GM10248 (cell line): ENCODE data around the gene SELENOW.

ENCODE experiments used
- CTCF ChIA-PET: fragments of 300-600 bp; sonication (Branson Sonifier 250); formaldehyde crosslinking; extraction: SDS; loops from one replicate; lab custom pipeline; 2021; ENCODE audit warnings: antibody characterized with exemption; lab: Yijun Ruan, JAX
- POLR2A ChIA-PET: fragments of 350-650 bp; sonication (Branson Sonifier 250); formaldehyde crosslinking; extraction: SDS; loops from one replicate; lab custom pipeline; 2020; ENCODE audit warnings: antibody characterized with exemption; lab: Yijun Ruan, JAX
- DNase-seq: peaks from one replicate; pipeline ENCODE4 v3.0.0; 2012; ENCODE audit errors: extremely low spot score
- CTCF ChIP-seq: IDR thresholded peaks from 2 replicates; pipeline ENCODE4 v1.5.1; 2012; ENCODE audit warnings: mild to moderate bottlenecking, low read depth; ENCODE audit errors: extremely low read depth, missing control alignments, control extremely low read depth

SELENOW gene

DNA sequence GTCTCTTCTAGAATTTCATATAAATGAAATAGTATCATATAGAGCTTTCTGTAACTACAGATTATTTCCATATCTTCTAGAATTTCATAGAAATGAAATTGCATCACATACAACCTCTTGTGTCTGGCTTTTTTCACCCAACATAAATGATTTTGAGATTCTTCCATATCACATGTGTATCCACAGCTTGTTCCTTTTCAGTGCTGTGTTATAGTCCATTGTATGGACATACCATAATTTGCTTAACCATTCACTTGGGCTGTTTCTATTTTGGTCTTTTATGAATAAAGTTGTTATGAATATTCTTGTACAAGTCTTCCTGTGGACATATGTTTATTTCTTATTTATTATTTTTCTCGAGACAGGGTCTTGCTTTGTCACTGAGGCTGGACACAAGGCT lies 14.1 kb downstream of the SELENOW start:
- DNase-seq = no peak
- no peak for TF ChIP-seq CTCF
- CTCF ChIA-PET = interaction anchor here (1.3 to 8.8 kb wide), 3 partner anchors 28 to 76 kb away, joined by 3 to 81 read pairs (median 7); no protein-coding TSS in a partner anchor
- POLR2A ChIA-PET = no interaction called here

GRCh38 chr19:47794526-47794925 lies 16.0 kb downstream of the SELENOW start:
- ChIA-PET POLR2A (no interaction called here), CTCF (interaction anchor here (1.0 to 1.3 kb wide), 3 partner anchors 12 to 75 kb away, joined by 3 to 5 read pairs (median 3); no protein-coding TSS in a partner anchor)
- no peak for DNase-seq
- TF ChIP-seq CTCF = no peak

DNA sequence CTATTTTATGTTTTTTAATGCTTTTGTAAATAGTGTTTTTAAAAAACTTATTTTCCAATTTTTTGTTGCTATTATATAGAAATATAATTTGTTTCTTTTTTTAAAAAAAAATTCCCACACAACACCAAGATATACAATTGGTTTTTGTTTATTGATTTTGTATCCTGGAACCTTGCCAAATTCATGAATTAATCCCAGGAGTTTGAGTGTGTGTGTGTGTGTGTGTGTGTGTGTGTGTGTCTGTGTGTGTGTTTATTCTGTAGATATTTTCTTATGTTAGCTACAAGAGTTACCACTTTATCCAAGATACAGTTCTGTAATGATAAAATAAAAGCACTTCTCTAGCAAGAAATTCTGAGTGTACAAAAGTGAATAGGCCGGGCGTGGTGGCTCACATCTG lies 18.3 kb downstream of the SELENOW start:
- ChIA-PET POLR2A (no interaction called here), CTCF (interaction anchor here (1.2 kb wide), 1 partner anchor 9 kb away, joined by 4 read pairs; no protein-coding TSS in a partner anchor)
- no peak for DNase-seq
- no peak for TF ChIP-seq CTCF

- DNase-seq = no peak
- TF ChIP-seq CTCF = no peak
- POLR2A ChIA-PET = interaction anchor here (0.6 kb wide), 1 partner anchor 248 kb away, joined by 4 read pairs; no protein-coding TSS in a partner anchor
- CTCF ChIA-PET = interaction anchor here (1.1 kb wide), 1 partner anchor 18 kb away, joined by 3 read pairs; no protein-coding TSS in a partner anchor
Observed at GRCh38 chr19:47797996-47798903, 19.7 kb downstream of the SELENOW start.

GRCh38 chr19:47798904-47799266 lies 20.4 kb downstream of the SELENOW start:
- no peak for DNase-seq
- TF ChIP-seq CTCF = no peak
- POLR2A ChIA-PET = interaction anchor here (0.6 kb wide), 1 partner anchor 248 kb away, joined by 4 read pairs; no protein-coding TSS in a partner anchor
- CTCF ChIA-PET = interaction anchor here (1.1 kb wide), 1 partner anchor 17 kb away, joined by 3 read pairs; no protein-coding TSS in a partner anchor

DNA sequence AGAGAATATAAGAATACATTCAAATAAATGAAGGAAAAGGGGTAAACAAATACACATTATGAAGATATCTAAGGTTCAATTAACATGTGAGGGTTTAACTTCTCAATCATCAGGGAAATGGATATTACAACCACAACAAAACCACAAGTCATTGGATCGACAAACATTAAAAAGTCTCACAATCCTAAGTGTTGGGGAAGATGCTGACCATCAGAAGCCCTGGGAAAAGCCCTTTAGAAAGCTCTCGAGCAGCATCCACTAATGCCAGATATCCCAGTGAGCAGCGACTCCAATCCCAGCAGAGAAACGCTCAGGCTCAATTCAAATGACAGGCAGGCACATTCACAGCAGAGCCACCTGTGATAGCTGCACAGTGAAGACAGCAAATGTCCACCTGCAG lies 22.8 kb downstream of the SELENOW start:
- no peak for DNase-seq
- ChIA-PET POLR2A (no interaction called here), CTCF (no interaction called here)
- no peak for TF ChIP-seq CTCF
